B cell (primary cell): ENCODE measurements around the gene IGFBP7. TPM values are rescaled to one million over a fixed set of nuclear protein-coding genes. Genes with fewer than 3 reads are reported as not detected.

Experiments
- ATAC-seq: fragments of 200-7000 bp; cut with Tn5 transposase; one replicate; pipeline ENCODE4 v1.10.0; 2021; ENCODE audit warnings: low read depth, mild to moderate bottlenecking, moderate number of reproducible peaks, moderate library complexity
- CTCF ChIA-PET: fragments of 350-600 bp; sonication (Branson Sonifier 250); formaldehyde crosslinking; loops from one replicate; lab custom pipeline; 2021; ENCODE audit warnings: antibody characterized with exemption, inconsistent platforms; lab: Charles Lee
- POLR2A ChIA-PET: fragments of 350-600 bp; sonication (Branson Sonifier 250); formaldehyde crosslinking; loops from one replicate; lab custom pipeline; 2021; ENCODE audit warnings: antibody characterized with exemption; lab: Charles Lee
- DNase-seq: peaks from one replicate; pipeline ENCODE4 v3.0.0; 2013
- H2AFZ ChIP-seq: 2 replicates; pipeline ENCODE4 v1.6.1; 2012; ENCODE audit warnings: mild to moderate bottlenecking, low read depth, low read length; ENCODE audit not compliant: insufficient read depth, poor library complexity, severe bottlenecking
- H3K27ac ChIP-seq, 2 donors: 1 replicate in 1 of 2; 2 replicates in 1 of 2; pipeline ENCODE4 v1.5.1; 2012 to 2013; ENCODE audit warnings: low read length in 2 of 2, mild to moderate bottlenecking in 2 of 2, moderate library complexity in 1 of 2
- H3K27me3 ChIP-seq, 4 experiments: fragments of 200-600 bp in 1 of 4; sonication (generic) in 1 of 4; replicated peaks in 1 of 4; 1 replicate in 2 of 4; 2 replicates in 2 of 4; pipeline versions ENCODE4 v1.6.1 to v1.7.0; 2013 to 2016; ENCODE audit warnings: low read length in 3 of 4, mild to moderate bottlenecking in 2 of 4, mixed read lengths in 1 of 4, moderate library complexity in 1 of 4; ENCODE audit not compliant: insufficient read depth in 4 of 4, control insufficient read depth in 3 of 4; ENCODE audit errors: control extremely low read depth in 1 of 4
- H3K36me3 ChIP-seq, 2 experiments: replicated peaks in 1 of 2; 1 replicate in 1 of 2; 2 replicates in 1 of 2; pipeline versions ENCODE4 v1.6.1 to v1.7.1; 2013; ENCODE audit warnings: low read length in 1 of 2; ENCODE audit not compliant: insufficient read depth in 2 of 2, control insufficient read depth in 1 of 2; ENCODE audit errors: control extremely low read depth in 1 of 2, extremely low read depth in 1 of 2
- H3K4me1 ChIP-seq, 2 donors: fragments of 200-600 bp in 1 of 2; sonication (generic) in 1 of 2; 1 replicate in 1 of 2; 2 replicates in 1 of 2; pipeline versions ENCODE4 v1.5.1 to v1.6.1; 2013 to 2017; ENCODE audit warnings: low read length in 2 of 2; ENCODE audit not compliant: control insufficient read depth in 2 of 2, insufficient read depth in 2 of 2
- H3K4me2 ChIP-seq: replicated peaks from 2 replicates; pipeline ENCODE3; 2012; ENCODE audit warnings: mild to moderate bottlenecking, low read depth, low read length; ENCODE audit not compliant: poor library complexity, severe bottlenecking
- H3K4me3 ChIP-seq, 5 experiments: fragments of 200-600 bp in 1 of 5; sonication (generic) in 1 of 5; 1 replicate in 3 of 5; 2 replicates in 2 of 5; pipeline versions ENCODE4 v1.5.1 to v1.7.0; 2011 to 2016; ENCODE audit warnings: low read length in 4 of 5, mild to moderate bottlenecking in 4 of 5, low read depth in 2 of 5, control low read depth in 1 of 5, moderate library complexity in 1 of 5; ENCODE audit not compliant: insufficient read depth in 1 of 5; ENCODE audit errors: control extremely low read depth in 1 of 5, extremely low read depth in 1 of 5
- H3K79me2 ChIP-seq: fragments of 200-600 bp; sonication (generic); one replicate; pipeline ENCODE4 v1.6.0; 2016; ENCODE audit warnings: low read length; ENCODE audit not compliant: control insufficient read depth, insufficient read depth
- H3K9ac ChIP-seq: fragments of 200-600 bp; sonication (generic); 2 replicates; pipeline ENCODE4 v1.6.1; 2017; ENCODE audit warnings: mild to moderate bottlenecking, low read length, moderate library complexity
- H3K9me3 ChIP-seq, 3 donors: one replicate each; pipeline versions ENCODE4 v1.6.1 to v1.7.1; 2013; ENCODE audit warnings: low read length in 2 of 3; ENCODE audit not compliant: control insufficient read depth in 2 of 3, insufficient read depth in 1 of 3; ENCODE audit errors: control extremely low read depth in 1 of 3
- H4K20me1 ChIP-seq: 2 replicates; pipeline ENCODE4 v1.6.0; 2012; ENCODE audit warnings: mild to moderate bottlenecking, low read length; ENCODE audit not compliant: insufficient read depth, control insufficient read depth, poor library complexity, severe bottlenecking
- H3K27ac Mint-ChIP-seq: one replicate; pipeline ENCODE4 v1.8.0; 2021; ENCODE audit warnings: mixed read lengths
- H3K27me3 Mint-ChIP-seq: one replicate; pipeline ENCODE4 v1.8.0; 2021; ENCODE audit warnings: mixed read lengths
- H3K4me1 Mint-ChIP-seq: one replicate; pipeline ENCODE4 v1.8.0; 2021; ENCODE audit warnings: mixed read lengths
- H3K4me3 Mint-ChIP-seq: one replicate; pipeline ENCODE4 v1.8.0; 2021; ENCODE audit warnings: mixed read lengths
- H3K9me3 Mint-ChIP-seq: one replicate; pipeline ENCODE4 v1.8.0; 2022; ENCODE audit warnings: mixed read lengths; ENCODE audit not compliant: insufficient read depth
- CTCF ChIP-seq: fragments of 200-600 bp; IDR thresholded peaks from one replicate; pipeline ENCODE4 v1.8.0; 2022; ENCODE audit warnings: antibody characterized with exemption, mild to moderate bottlenecking
- EZH2 ChIP-seq: IDR thresholded peaks from 2 replicates; pipeline ENCODE4 v1.6.1; 2012; ENCODE audit warnings: borderline replicate concordance, low read depth, mild to moderate bottlenecking, moderate library complexity, low read length; ENCODE audit not compliant: insufficient read depth, poor library complexity, severe bottlenecking
- WGBS: methylation state at CpG from one replicate; pipeline ENCODE4 v1.1.5; 2013; ENCODE audit warnings: missing lambda C conversion rate; ENCODE audit not compliant: insufficient coverage; 5-methylcytosine and 5-hydroxymethylcytosine counted together
- intact Hi-C: fragments of 100-400 bp; cut with micrococcal nuclease; formaldehyde crosslinking; loops from one replicate; pipeline ENCODE4 v1.10.0; 2022
- polyA plus RNA-seq: library from polyadenylated mRNA; depleted of rRNA; stranded (reverse); fragments of >200 nt; gene quantifications from 2 replicates; pipeline ENCODE4 v1.2.3, GENCODE V29; 2012
- total RNA-seq, 2 donors: library from RNA; stranded (reverse); fragments of 120-200 nt in 1 of 2; gene quantifications; 1 replicate in 1 of 2; 2 replicates in 1 of 2; pipeline versions ENCODE4 v1.2.3 to v1.2.4, GENCODE V29; 2013 to 2022

The IGFBP7 gene
- total and polyA plus RNA-seq, 2 donors (not counting 1 experiment from before 2014, with no cell fraction given): 0.37 TPM; not detected in 1

GRCh38 chr4:57084360-57084759 is 25.8 kb downstream of the IGFBP7 start:
- POLR2A ChIA-PET: no interaction called here
- Histone ChIP-seq H3K9ac (no peak overlapping the region), H4K20me1 (no peaks in the 10 kb centered on the region), H3K27me3 (no peaks in the 10 kb centered on the region), H3K4me1 (no peaks in the 10 kb centered on the region), H3K36me3 (no peaks in the 10 kb centered on the region), H3K4me3 (no peak overlapping the region), H3K4me2 (no peak overlapping the region), H2AFZ (no peak overlapping the region), H3K9me3 (no peaks in the 10 kb centered on the region), H3K27ac (no peak overlapping the region), H3K79me2 (no peaks in the 10 kb centered on the region)
- TF ChIP-seq EZH2 (no peak), CTCF (no peak)
- Mint-ChIP-seq H3K27ac (no peak overlapping the region), H3K4me3 (no peak overlapping the region), H3K9me3 (no peaks in the 10 kb centered on the region), H3K27me3 (peaks cover 16% of the 10 kb centered on the region), H3K4me1 (no peaks in the 10 kb centered on the region)
- intact Hi-C loops: no loop called here
- no CpG with 5 or more reads among the region's 2 CpGs for WGBS
- DNase-seq (no peak), ATAC-seq (no peak)
- CTCF ChIA-PET: no interaction called here

- DNase-seq (no peak), ATAC-seq (no peak)
- Histone ChIP-seq H3K27me3 (no peaks in the 10 kb centered on the region), H3K27ac (no peak overlapping the region), H3K9ac (no peak overlapping the region), H3K36me3 (no peaks in the 10 kb centered on the region), H3K4me1 (no peaks in the 10 kb centered on the region), H4K20me1 (no peaks in the 10 kb centered on the region), H3K79me2 (no peaks in the 10 kb centered on the region), H3K4me3 (no peak overlapping the region), H2AFZ (no peak overlapping the region), H3K4me2 (no peak overlapping the region), H3K9me3 (no peaks in the 10 kb centered on the region)
- H3K4me1 Mint-ChIP-seq: no peaks in the 10 kb centered on the region
- peaks cover 23% of the 10 kb centered on the region for H3K27me3 Mint-ChIP-seq
- TF ChIP-seq CTCF: no peak
- no peak for TF ChIP-seq EZH2
- ChIA-PET CTCF (no interaction called here), POLR2A (no interaction called here)
- no peak overlapping the region for H3K4me3 Mint-ChIP-seq
- no peak overlapping the region for H3K27ac Mint-ChIP-seq
- intact Hi-C loops: no loop called here
- WGBS: no CpG with 5 or more reads among the region's 2 CpGs
- H3K9me3 Mint-ChIP-seq: no peaks in the 10 kb centered on the region
Measured at GRCh38 chr4:57083090-57083489, 27.1 kb downstream of the IGFBP7 start.
